Heart left ventricle (tissue), 16 donors: ENCODE results near the gene TMEM250. TPM values are rescaled to one million over a fixed set of nuclear protein-coding genes. Genes with fewer than 3 reads are reported as not detected.
"Not testable (repeated sequence)": the region's sequence is repeated elsewhere in the genome, so short reads cannot be mapped to it uniquely, and the experiment has no call there.

ENCODE experiments used
- ATAC-seq, 4 donors: fragments of 200-7000 bp; cut with Tn5 transposase; one replicate each; pipeline ENCODE4 v1.9.1; 2020 to 2022; ENCODE audit warnings: moderate library complexity in 4 of 4, mild to moderate bottlenecking in 3 of 4, moderate number of reproducible peaks in 1 of 4
- DNase-seq, 5 donors: peaks; one replicate each; pipeline ENCODE4 v3.0.0-alpha.2; 2020
- H3K27ac ChIP-seq, 12 donors: fragments of 200-600 bp; sonication (generic) in 4 of 12; one replicate each; pipeline versions ENCODE4 v1.5.0 to v1.8.0; 2016 to 2022; ENCODE audit warnings: mild to moderate bottlenecking in 2 of 12
- H3K27me3 ChIP-seq, 9 donors: fragments of 200-600 bp; sonication (generic) in 2 of 9; one replicate each; pipeline versions ENCODE4 v1.5.1 to v1.8.0; 2016 to 2022; ENCODE audit warnings: mild to moderate bottlenecking in 3 of 9
- H3K36me3 ChIP-seq, 9 donors: fragments of 200-600 bp; sonication (generic) in 2 of 9; one replicate each; pipeline versions ENCODE4 v1.5.0 to v1.8.0; 2018 to 2022; ENCODE audit warnings: mild to moderate bottlenecking in 2 of 9
- H3K4me1 ChIP-seq, 12 donors: fragments of 200-600 bp; sonication (generic) in 4 of 12; one replicate each; pipeline versions ENCODE4 v1.5.0 to v1.8.0; 2016 to 2022; ENCODE audit warnings: mild to moderate bottlenecking in 3 of 12
- H3K4me3 ChIP-seq, 12 donors: fragments of 200-600 bp; sonication (generic) in 4 of 12; one replicate each; pipeline versions ENCODE4 v1.5.0 to v1.8.0; 2017 to 2022; ENCODE audit warnings: mild to moderate bottlenecking in 9 of 12, moderate library complexity in 4 of 12
- H3K9me3 ChIP-seq, 12 donors: fragments of 200-600 bp; sonication (generic) in 4 of 12; one replicate each; pipeline versions ENCODE4 v1.5.0 to v1.8.0; 2016 to 2022; ENCODE audit warnings: mild to moderate bottlenecking in 1 of 12
- POLR2A ChIP-seq, 2 donors: fragments of 450-650 bp; IDR thresholded peaks; one replicate each; pipeline ENCODE4 v1.6.1; 2017; ENCODE audit warnings: antibody characterized with exemption in 2 of 2, mild to moderate bottlenecking in 2 of 2, moderate library complexity in 2 of 2
- WGBS, 4 donors: extraction: QIAGEN DNeasy Blood & Tissue Kit in 2 of 4; methylation state at CpG; one replicate each; pipeline versions ENCODE4 v1.1.5 to v1.1.7; 2013 to 2018; 5-methylcytosine and 5-hydroxymethylcytosine counted together
- intact Hi-C, 10 donors: fragments of 100-400 bp; cut with DNase I; formaldehyde crosslinking; loops; one replicate each; pipeline versions ENCODE4 v1.11.1 to v1.14.2; 2022
- polyA plus RNA-seq, 2 donors: library from polyadenylated mRNA; stranded (reverse); fragments of 200-250 nt; gene quantifications; one replicate each; pipeline ENCODE4 v1.2.3, GENCODE V29; 2013
- total RNA-seq, 9 donors: library from RNA; depleted of rRNA in 2 of 9; stranded (reverse); fragments of >200 nt in 2 of 9; fragmentation: NEBNext Ultra II Directional in 3 of 9; extraction: Animal tissue kit (Norgen Biotek cat#: 25700) in 3 of 9; gene quantifications; one replicate each; pipeline versions ENCODE4 v1.1.0 to v1.2.4, GENCODE V29; 2016 to 2023
- TF ChIP-seq, protein P1 (sequence below), 12 donors: fragments of 200-600 bp; sonication (generic) in 4 of 12; IDR thresholded peaks; one replicate each; pipeline versions ENCODE4 v1.5.0 to v1.8.0; 2018 to 2022; ENCODE audit warnings: antibody characterized with exemption in 12 of 12, mild to moderate bottlenecking in 5 of 12
- donor health status: ischemic (EF 13 %, LVEDD 7.1; RV severe dilation, severe dysfunction).
- donor health status: healthy with polysubstance abuse.
- donor health status: DM: no; HTN: yes; CAD: no.
- donor health status: DM: no; HTN: no; CAD: no.
- donor health status: ischemic (EF 25% LVEDD 6.9; RV normal size, moderate dysfunction).
- donor health status: ischemic (EF 25% LVEDD 5.7; RV mildly dilated, moderate dysfunction).
- donor health status: healthy.
- donor health status: DM: yes; HTN: yes; CAD: no.
- donor health status: ischemic (EF 35%, LVEDD 5.7; RV mildly dilated, moderate dysfunction).
- donor health status: nonischemic (EF 11% LVEDD 7.7; RV severe dilation, severe dysfunction).
- donor health status: DM: yes; HTN: yes; CAD: no.
- donor health status: PGD.
- donor health status: ischemic (EF 29% LVEDD 5.4; RV normal size, mild dysfunction).
- donor health status: nonischemic (EF 23%, LVEDD 6.1; RV moderate dilation, normal function).

Gene TMEM250
- total and polyA plus RNA-seq, 11 donors = 11.6 to 37.0 (median 19.9) TPM

- Histone ChIP-seq H3K4me1 (no peaks in the 10 kb centered on the region), H3K27me3 (peaks cover 0 to 28% (median 2%) of the 10 kb centered on the region in 9 donors), H3K36me3 (no peaks in the 10 kb centered on the region), H3K9me3 (no peaks in the 10 kb centered on the region), H3K27ac (no peak overlapping the region), H3K4me3 (no peak overlapping the region)
- intact Hi-C loops = no loop called here
- DNase-seq = peak in 1 of 5 donors; percentile 11
- WGBS, 4 donors = 91 to 96% (median 94%) methylated on average over 8 to 12 of the region's 12 CpGs
- TF ChIP-seq, protein P1, sequence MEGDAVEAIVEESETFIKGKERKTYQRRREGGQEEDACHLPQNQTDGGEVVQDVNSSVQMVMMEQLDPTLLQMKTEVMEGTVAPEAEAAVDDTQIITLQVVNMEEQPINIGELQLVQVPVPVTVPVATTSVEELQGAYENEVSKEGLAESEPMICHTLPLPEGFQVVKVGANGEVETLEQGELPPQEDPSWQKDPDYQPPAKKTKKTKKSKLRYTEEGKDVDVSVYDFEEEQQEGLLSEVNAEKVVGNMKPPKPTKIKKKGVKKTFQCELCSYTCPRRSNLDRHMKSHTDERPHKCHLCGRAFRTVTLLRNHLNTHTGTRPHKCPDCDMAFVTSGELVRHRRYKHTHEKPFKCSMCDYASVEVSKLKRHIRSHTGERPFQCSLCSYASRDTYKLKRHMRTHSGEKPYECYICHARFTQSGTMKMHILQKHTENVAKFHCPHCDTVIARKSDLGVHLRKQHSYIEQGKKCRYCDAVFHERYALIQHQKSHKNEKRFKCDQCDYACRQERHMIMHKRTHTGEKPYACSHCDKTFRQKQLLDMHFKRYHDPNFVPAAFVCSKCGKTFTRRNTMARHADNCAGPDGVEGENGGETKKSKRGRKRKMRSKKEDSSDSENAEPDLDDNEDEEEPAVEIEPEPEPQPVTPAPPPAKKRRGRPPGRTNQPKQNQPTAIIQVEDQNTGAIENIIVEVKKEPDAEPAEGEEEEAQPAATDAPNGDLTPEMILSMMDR (IDR thresholded peaks at IDR 0.05) = no peak
- no peak for TF ChIP-seq POLR2A (IDR thresholded peaks at IDR 0.05)
- no peak for ATAC-seq
Observed at GRCh38 chr9:136152931-136153330, 34.3 kb upstream of the TMEM250 start.

- no peak for TF ChIP-seq POLR2A (IDR thresholded peaks at IDR 0.05)
- TF ChIP-seq, protein P1 (IDR thresholded peaks at IDR 0.05) = no peak
- Histone ChIP-seq H3K9me3 (no peaks in the 10 kb centered on the region), H3K36me3 (no peaks in the 10 kb centered on the region), H3K4me3 (no peak overlapping the region), H3K27ac (no peak overlapping the region), H3K4me1 (no peaks in the 10 kb centered on the region), H3K27me3 (peaks cover 0 to 30% (median 6%) of the 10 kb centered on the region in 9 donors)
- intact Hi-C loops = no loop called here
- ATAC-seq (no peak), DNase-seq (no peak)
- 82 to 86% (median 84%) methylated on average over 4 of the region's 4 CpGs for WGBS, 4 donors
Observed at GRCh38 chr9:136152543-136152866, 33.8 kb upstream of the TMEM250 start.

- WGBS, 4 donors = 81 to 95% (median 87%) methylated on average over 27 of the region's 27 CpGs
- no peaks in the 10 kb centered on the region for H3K9me3 ChIP-seq
- DNase-seq (peak in 3 of 5 donors; percentile 12 to 15 (median 15)), ATAC-seq (no peak)
- no peak overlapping the region for H3K27ac ChIP-seq
- no peak overlapping the region for H3K4me3 ChIP-seq
- intact Hi-C loops = no loop called here
- TF ChIP-seq, protein P1 (IDR thresholded peaks at IDR 0.05) = no peak
- no peak for TF ChIP-seq POLR2A (IDR thresholded peaks at IDR 0.05)
- no peaks in the 10 kb centered on the region for H3K4me1 ChIP-seq
- no peaks in the 10 kb centered on the region for H3K36me3 ChIP-seq
- peaks cover 0 to 35% (median 10%) of the 10 kb centered on the region in 9 donors for H3K27me3 ChIP-seq
Observed at GRCh38 chr9:136151848-136152542, 33.3 kb upstream of the TMEM250 start.

GRCh38 chr9:136151214-136151804 lies 32.6 kb upstream of the TMEM250 start:
- intact Hi-C loops = no loop called here
- WGBS, 4 donors = 43 to 59% (median 48%) methylated on average over 21 to 25 of the region's 25 CpGs
- DNase-seq (peak in 1 of 5 donors; percentile 7), ATAC-seq (no peak)
- Histone ChIP-seq H3K4me1 (no peaks in the 10 kb centered on the region), H3K27me3 (peaks cover 0 to 40% (median 10%) of the 10 kb centered on the region in 9 donors), H3K9me3 (no peaks in the 10 kb centered on the region), H3K27ac (no peak overlapping the region), H3K4me3 (no peak overlapping the region), H3K36me3 (no peaks in the 10 kb centered on the region)
- TF ChIP-seq POLR2A (IDR thresholded peaks at IDR 0.05) = no peak
- TF ChIP-seq, protein P1 (IDR thresholded peaks at IDR 0.05) = no peak

DNA sequence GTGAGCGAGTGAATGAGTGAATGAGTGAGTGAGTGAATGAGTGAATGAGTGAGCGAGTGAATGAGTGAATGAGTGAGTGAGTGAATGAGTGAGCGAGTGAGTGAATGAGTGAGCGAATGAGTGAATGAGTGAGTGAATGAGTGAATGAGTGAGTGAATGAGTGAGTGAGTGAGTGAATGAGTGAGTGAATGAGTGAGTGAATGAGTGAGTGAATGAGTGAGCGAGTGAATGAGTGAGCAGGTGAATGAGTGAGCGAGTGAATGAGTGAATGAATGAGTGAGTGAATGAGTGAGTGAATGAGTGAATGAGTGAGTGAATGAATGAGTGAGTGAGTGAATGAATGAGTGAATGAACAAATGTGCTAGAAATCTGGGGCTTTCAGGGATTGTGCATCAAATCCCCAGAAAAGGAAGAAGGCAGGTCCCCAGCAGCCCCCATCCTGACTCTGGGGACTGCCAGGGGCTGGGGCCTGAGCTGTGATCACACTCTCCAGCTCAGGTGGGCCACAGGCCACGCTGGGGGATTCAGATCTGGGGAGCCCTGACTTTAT lies 32.1 kb upstream of the TMEM250 start:
- H3K4me1 ChIP-seq, DNase-seq, H3K36me3 ChIP-seq, intact Hi-C loops, H3K4me3 ChIP-seq, ATAC-seq, H3K27ac ChIP-seq, H3K9me3 ChIP-seq: not testable (repeated sequence)
- 71 to 86% (median 79%) methylated on average over 7 of the region's 7 CpGs for WGBS, 4 donors
- peaks cover 0 to 42% (median 10%) of the 10 kb centered on the region in 9 donors for H3K27me3 ChIP-seq
